GF-D8 (cell line): ENCODE data around the gene SHROOM3.

Experiments
- DNase-seq: peaks from one replicate; lab custom pipeline; 2025; lab: John Stamatoyannopoulos, UW

SHROOM3 gene

GRCh38 chr4:76569706-76570105 is 134.7 kb downstream of the SHROOM3 start:
- no peak for DNase-seq

GRCh38 chr4:76570141-76570973 is 135.3 kb downstream of the SHROOM3 start:
- no peak for DNase-seq

GRCh38 chr4:76571274-76571673 is 136.2 kb downstream of the SHROOM3 start:
- DNase-seq: no peak

DNA sequence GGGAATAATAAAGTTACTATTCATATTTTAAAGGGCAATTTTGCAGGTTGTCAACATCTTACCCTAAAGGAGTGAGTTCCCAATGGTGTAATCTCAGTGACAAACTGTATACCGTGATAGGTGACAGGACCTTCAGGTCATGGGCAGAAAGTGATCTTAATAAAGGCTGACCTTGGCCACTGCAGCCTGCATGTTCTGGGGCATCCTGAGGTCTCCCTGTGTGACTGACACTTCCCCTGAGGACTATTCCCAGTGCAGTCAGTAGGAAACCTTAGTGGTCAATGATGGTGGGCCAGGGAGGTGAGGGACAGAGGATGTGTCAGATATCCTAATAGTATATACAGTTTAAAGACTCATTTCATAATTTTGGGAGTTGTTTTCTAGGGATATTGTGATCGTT is 137.2 kb downstream of the SHROOM3 start:
- DNase-seq: no peak

DNA sequence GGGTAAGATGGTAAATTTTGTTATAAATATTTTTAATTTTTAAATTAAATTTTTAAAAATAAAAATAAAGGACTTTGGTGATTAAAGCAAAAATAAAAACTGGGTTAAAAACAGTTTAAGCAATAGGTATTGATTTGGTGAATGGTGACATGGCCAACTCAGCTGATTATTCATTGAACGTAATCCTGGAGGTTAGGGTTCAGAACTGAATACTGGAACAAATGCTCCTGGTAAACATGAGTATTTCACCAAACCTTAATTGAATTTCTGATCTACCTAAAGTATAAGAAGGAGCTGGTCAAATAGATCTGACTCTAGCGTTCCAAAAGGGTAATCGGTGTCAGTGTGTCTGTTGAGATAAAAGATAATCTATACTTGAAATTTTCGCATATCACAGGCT is 141.8 kb downstream of the SHROOM3 start:
- no peak for DNase-seq

DNA sequence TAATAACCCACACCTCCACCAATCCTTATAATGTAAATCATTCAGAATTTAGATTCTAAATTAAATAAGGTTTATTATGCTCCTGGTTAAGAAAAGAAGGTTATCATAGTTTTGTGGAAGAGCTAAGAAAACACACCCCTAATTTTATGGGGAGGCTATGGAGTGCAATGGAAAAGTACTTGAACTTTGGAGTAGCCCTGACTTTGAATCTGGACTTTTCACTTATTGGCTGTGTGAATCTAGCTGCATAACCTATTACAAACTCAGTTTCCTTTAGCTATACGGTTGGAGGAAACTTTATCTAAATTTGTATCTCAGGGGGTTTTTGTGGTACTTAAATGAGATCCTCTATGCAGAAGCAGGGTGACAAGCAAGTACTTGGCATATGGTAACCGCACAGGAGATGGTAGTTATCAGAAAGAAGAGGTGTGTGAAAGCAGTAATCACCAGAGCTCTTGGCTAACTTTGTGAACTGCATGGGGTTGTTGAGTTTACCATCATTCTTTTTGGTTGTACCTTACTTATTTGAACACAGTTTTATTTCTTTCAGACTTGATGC is 143.1 kb downstream of the SHROOM3 start:
- DNase-seq: no peak

DNA sequence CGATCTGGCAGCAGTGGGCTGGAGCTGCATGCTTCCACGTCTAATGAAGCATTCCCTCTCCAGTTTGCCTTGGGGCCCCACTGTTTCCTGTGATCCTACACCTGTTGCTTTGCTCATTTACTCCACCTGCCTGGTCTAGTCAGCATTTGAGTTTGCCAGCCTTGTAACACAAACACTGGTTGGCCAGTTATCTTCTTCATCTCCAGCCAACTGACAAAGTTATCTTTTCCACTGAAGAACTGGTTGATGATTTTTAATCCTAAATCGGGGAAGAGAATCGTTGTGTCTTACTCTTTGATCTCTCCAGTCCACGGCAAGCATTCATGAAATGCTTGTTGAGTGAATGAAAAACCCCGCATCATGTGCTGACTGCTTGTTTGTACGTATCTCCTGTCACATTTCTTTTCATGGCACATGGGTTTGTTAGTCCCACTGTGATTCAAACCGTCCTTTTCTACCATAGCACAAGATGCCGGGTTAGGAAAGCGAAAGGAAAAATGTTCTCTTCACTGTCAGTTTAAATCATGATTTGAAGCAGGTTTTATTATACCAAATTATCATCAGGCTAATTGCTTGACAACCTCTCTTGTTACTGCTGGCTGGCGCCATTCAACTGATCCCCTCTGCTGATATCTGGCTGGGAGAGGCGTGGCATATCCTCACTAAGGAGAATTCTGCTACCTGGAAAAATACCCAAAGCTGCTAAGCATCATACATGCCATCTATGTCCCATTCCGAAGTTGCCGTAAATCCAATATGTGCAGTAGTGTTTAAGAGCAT is 144.8 kb downstream of the SHROOM3 start:
- DNase-seq: no peak

- no peak for DNase-seq
Observed at GRCh38 chr4:76581077-76581962, 146.3 kb downstream of the SHROOM3 start.

GRCh38 chr4:76582074-76582816 is 147.2 kb downstream of the SHROOM3 start:
- DNase-seq: no peak

DNA sequence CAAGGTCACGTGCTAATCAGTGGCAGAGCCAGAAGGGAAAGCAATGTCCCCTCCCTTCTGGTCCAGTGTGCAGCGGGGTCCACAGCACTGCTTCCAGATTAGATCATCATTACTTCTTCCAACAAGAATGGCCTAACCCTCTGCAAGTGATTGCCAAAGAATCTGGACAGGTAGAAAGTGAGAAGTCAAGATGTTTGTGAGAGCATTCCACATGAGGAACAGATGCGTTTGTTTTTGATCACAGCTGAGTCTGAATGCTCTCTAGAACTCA is 147.7 kb downstream of the SHROOM3 start:
- no peak for DNase-seq

DNA sequence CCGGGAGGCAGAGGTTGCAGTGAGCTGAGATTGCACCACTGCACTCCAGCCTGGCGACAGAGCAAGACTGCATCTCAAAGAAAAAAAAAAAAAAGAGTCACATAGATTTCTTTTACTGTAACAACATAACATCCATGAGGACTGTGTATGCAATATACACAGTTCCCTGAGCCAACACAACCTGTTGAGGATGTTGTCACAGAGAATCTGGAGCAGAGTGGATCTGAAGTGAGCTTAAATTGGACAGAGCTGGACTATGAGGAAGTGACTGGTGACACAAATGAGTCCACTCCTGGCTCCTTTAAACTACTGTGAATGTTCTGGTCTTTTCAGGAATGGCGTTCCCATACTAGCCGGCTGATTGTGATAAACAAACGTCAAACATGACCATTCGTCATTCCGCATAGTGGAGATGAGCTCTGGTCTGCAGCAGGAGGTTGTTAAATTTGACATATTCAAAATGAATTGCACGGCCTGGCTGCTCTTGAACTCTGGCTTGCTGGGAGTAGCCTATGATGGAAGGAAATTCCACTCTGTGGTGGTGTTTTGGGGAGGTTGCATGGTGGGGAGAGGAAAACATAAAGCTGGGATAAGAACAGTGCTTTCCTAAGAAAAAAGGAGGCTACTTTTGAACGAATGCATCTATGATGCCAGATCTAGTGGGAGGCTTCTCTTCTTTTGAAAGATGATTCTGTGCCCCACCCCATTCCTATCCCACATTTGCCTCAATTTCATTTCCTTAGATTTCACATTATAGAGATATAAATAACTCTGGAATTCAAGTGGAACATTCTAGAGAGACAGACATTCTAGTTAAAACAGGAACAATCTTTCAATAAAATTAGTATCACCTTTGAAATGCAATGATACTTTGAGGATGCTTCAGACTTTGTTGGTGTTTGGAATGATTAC is 149.5 kb downstream of the SHROOM3 start:
- no peak for DNase-seq

DNA sequence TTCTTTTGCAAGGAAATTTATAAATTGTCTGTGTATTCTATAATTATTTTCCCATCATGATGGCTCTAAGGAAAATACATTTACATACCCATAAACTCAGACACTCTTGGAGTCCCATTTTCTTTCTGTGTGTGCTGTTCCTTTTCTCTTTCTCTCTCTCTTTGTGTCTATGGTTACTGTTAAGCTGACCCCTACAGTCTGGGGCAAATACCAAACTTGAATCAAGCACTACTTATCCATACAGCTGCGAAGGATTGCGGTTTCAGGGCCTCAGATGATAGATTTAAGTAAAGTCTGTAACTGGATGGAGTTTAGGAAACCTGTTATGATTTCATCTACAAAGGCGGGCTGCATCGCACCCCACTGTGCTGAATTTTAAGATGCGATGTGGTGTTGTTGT is 150.2 kb downstream of the SHROOM3 start:
- DNase-seq: no peak

GRCh38 chr4:76585897-76586360 is 150.9 kb downstream of the SHROOM3 start:
- no peak for DNase-seq

DNA sequence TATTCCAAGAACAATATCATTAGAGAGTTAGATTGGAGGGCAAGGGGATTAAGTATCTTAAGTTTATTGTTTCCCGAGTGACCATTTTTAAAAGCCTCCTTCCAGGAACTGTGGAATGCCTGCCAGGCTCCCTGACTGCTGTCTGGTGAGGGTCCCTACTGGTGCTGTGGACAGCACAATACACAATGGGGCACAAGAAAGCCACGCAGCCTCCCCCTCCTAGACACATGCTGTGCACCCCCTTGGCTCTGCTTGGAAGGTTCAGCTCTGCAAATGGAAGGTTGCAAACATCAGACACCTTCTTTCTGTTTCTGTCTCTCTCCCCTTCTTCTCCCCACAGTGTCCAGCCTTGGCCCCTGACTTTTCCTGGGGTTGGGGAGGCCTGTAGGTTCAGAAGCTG is 153.2 kb downstream of the SHROOM3 start:
- DNase-seq: no peak

- DNase-seq: no peak
Observed at GRCh38 chr4:76589402-76589801, 154.4 kb downstream of the SHROOM3 start.

- DNase-seq: no peak
Observed at GRCh38 chr4:76589872-76590797, 155.1 kb downstream of the SHROOM3 start.

- no peak for DNase-seq
Observed at GRCh38 chr4:76590798-76591281, 155.8 kb downstream of the SHROOM3 start.

- no peak for DNase-seq
Observed at GRCh38 chr4:76591992-76592391, 157.0 kb downstream of the SHROOM3 start.

GRCh38 chr4:76592460-76592859 is 157.4 kb downstream of the SHROOM3 start:
- DNase-seq: no peak
